GM23338 (cell line): ENCODE data around the gene QRICH2. TPM values are rescaled to one million over a fixed set of nuclear protein-coding genes. Genes with fewer than 3 reads are reported as not detected.

Experiments
- ATAC-seq: fragments of 200-7000 bp; cut with Tn5 transposase; 3 replicates; pipeline ENCODE4 v1.9.1; 2020
- DNase-seq: peaks from one replicate; pipeline ENCODE4 v3.0.0-alpha.2; 2015; ENCODE audit warnings: low spot score
- H2AFZ ChIP-seq: fragments of 200-600 bp; sonication (generic); 2 replicates; pipeline ENCODE4 v1.8.0; 2016; ENCODE audit warnings: antibody characterized with exemption, mild to moderate bottlenecking, moderate library complexity
- H3F3A ChIP-seq: fragments of 200-600 bp; sonication (generic); replicated peaks from 2 replicates; pipeline ENCODE4 v1.8.0; 2017; ENCODE audit warnings: antibody characterized with exemption, mixed run types, low read depth
- H3K27ac ChIP-seq: fragments of 200-600 bp; sonication (generic); 2 replicates; pipeline ENCODE4 v1.6.1; 2016; ENCODE audit warnings: low read depth
- H3K27me3 ChIP-seq: fragments of 200-600 bp; sonication (generic); 2 replicates; pipeline ENCODE4 v1.8.0; 2016; ENCODE audit warnings: mild to moderate bottlenecking, mixed run types, moderate library complexity; ENCODE audit not compliant: insufficient read depth
- H3K36me3 ChIP-seq: fragments of 200-600 bp; sonication (generic); 2 replicates; pipeline ENCODE4 v1.8.0; 2016; ENCODE audit warnings: mild to moderate bottlenecking; ENCODE audit not compliant: insufficient read depth
- H3K4me1 ChIP-seq: fragments of 200-600 bp; sonication (generic); 2 replicates; pipeline ENCODE4 v1.8.0; 2016; ENCODE audit warnings: mild to moderate bottlenecking, moderate library complexity; ENCODE audit not compliant: insufficient read depth
- H3K4me2 ChIP-seq: fragments of 200-600 bp; sonication (generic); 2 replicates; pipeline ENCODE4 v1.7.1; 2017; ENCODE audit warnings: mixed run types
- H3K4me3 ChIP-seq: fragments of 200-600 bp; sonication (generic); 2 replicates; pipeline ENCODE4 v1.6.1; 2016; ENCODE audit warnings: mixed run types
- H3K79me2 ChIP-seq: fragments of 200-600 bp; sonication (generic); replicated peaks from 2 replicates; pipeline ENCODE4 v1.8.0; 2017; ENCODE audit warnings: mild to moderate bottlenecking; ENCODE audit not compliant: insufficient read depth
- H3K9me2 ChIP-seq: fragments of 200-600 bp; sonication (generic); 2 replicates; pipeline ENCODE4 v1.8.0; 2017; ENCODE audit not compliant: insufficient read depth
- H4K20me1 ChIP-seq: fragments of 200-600 bp; sonication (generic); replicated peaks from 2 replicates; pipeline ENCODE4 v1.8.0; 2017; ENCODE audit warnings: mild to moderate bottlenecking; ENCODE audit not compliant: insufficient read depth
- H3K27ac Mint-ChIP-seq: 2 replicates; pipeline ENCODE4 v1.8.0; 2020; ENCODE audit warnings: inconsistent platforms, mild to moderate bottlenecking, moderate library complexity, mixed read lengths
- H3K27me3 Mint-ChIP-seq: 3 replicates; pipeline ENCODE4 v1.8.0; 2022; ENCODE audit warnings: low read depth, mild to moderate bottlenecking, moderate library complexity, mixed read lengths, inconsistent platforms; ENCODE audit not compliant: insufficient read depth, poor library complexity
- H3K36me3 Mint-ChIP-seq: 3 replicates; pipeline ENCODE4 v1.8.0; 2021; ENCODE audit warnings: low read depth, mild to moderate bottlenecking, inconsistent platforms, moderate library complexity, mixed read lengths
- H3K4me1 Mint-ChIP-seq: 3 replicates; pipeline ENCODE4 v1.8.0; 2020; ENCODE audit warnings: mild to moderate bottlenecking, inconsistent platforms, mixed read lengths
- H3K4me3 Mint-ChIP-seq: 3 replicates; pipeline ENCODE4 v1.8.0; 2021; ENCODE audit warnings: moderate library complexity, mild to moderate bottlenecking, inconsistent platforms, mixed read lengths
- H3K9me3 Mint-ChIP-seq: 3 replicates; pipeline ENCODE4 v1.8.0; 2020; ENCODE audit warnings: moderate library complexity, mild to moderate bottlenecking, inconsistent platforms, mixed read lengths
- EZH2 ChIP-seq: fragments of 200-600 bp; sonication (generic); IDR thresholded peaks from one replicate; pipeline ENCODE4 v1.8.0; 2017; ENCODE audit warnings: antibody characterized with exemption, mild to moderate bottlenecking, low read depth; ENCODE audit not compliant: unreplicated experiment
- POLR2AphosphoS5 ChIP-seq: IDR thresholded peaks from 2 replicates; pipeline ENCODE4 v1.6.1; 2016; ENCODE audit warnings: antibody characterized with exemption, low read depth
- ZNF331 ChIP-seq: fragments of 250-450 bp; sonication (Bioruptor Pico); IDR thresholded peaks from 2 replicates; pipeline ENCODE4 v1.5.0; 2020; ENCODE audit warnings: low read depth, mild to moderate bottlenecking, moderate library complexity
- polyA plus RNA-seq: library from polyadenylated mRNA; unstranded; fragments of >200 nt; fragmentation: Nextera tagmentation; extraction: Ambion mirVana; gene quantifications from 2 replicates; pipeline ENCODE4 v1.2.1, GENCODE V29; 2016
- total RNA-seq: library from RNA; depleted of rRNA; stranded (reverse); fragments of >200 nt; shearing (Covaris generic); gene quantifications from 2 replicates; pipeline ENCODE4 v1.2.3, GENCODE V29; 2014
- TF ChIP-seq, protein P1 (sequence below): fragments of 250-450 bp; sonication (Bioruptor Pico); IDR thresholded peaks from 2 replicates; pipeline ENCODE4 v1.5.0; 2020; ENCODE audit warnings: mild to moderate bottlenecking, moderate library complexity

QRICH2 gene
- total and polyA plus RNA-seq, 2 experiments from 2014 or later, result 2.2 to 3.7 TPM

GRCh38 chr17:76240461-76241203 lies 67.4 kb downstream of the QRICH2 start, which contains the start of gene RNF157:
RNF157 (minus strand) TSS chr17:76240493; CDS start chr17:76240240, 253 bp downstream.
- peaks cover 53% of the 10 kb centered on the region for H3K27me3 Mint-ChIP-seq
- no peak within 1 kb of the TSS for H3K27ac ChIP-seq

More at GRCh38 chr17:76240461-76241203, 67.4 kb downstream of the QRICH2 start, which contains the start of gene RNF157:
- H4K20me1 ChIP-seq, result peaks cover 6% of the 10 kb centered on the region; the same call in 1 of the 2 replicates
- H3K9me3 Mint-ChIP-seq, result no peaks in the 10 kb centered on the region
- peak within 1 kb of the TSS; percentile 70 for H3K4me3 ChIP-seq
- no peaks in the 10 kb centered on the region for H3K36me3 ChIP-seq
- peaks cover 11% of the 10 kb centered on the region for H3K4me1 Mint-ChIP-seq
- DNase-seq, result peak; percentile 89
- no peaks in the 10 kb centered on the region for H3K36me3 Mint-ChIP-seq
- peaks cover 59% of the 10 kb centered on the region for H3K27me3 ChIP-seq
- H2AFZ ChIP-seq, result peak within 1 kb of the TSS; percentile 99
- no peak within 1 kb of the TSS for H3K27ac Mint-ChIP-seq
- peak within 1 kb of the TSS; percentile 75 for H3K4me3 Mint-ChIP-seq
- TF ChIP-seq ZNF331 (CRISPR knock-in tag) (no peak), POLR2AphosphoS5 (peak; percentile 60), EZH2 (peak; percentile 47)
- TF ChIP-seq, protein P1, sequence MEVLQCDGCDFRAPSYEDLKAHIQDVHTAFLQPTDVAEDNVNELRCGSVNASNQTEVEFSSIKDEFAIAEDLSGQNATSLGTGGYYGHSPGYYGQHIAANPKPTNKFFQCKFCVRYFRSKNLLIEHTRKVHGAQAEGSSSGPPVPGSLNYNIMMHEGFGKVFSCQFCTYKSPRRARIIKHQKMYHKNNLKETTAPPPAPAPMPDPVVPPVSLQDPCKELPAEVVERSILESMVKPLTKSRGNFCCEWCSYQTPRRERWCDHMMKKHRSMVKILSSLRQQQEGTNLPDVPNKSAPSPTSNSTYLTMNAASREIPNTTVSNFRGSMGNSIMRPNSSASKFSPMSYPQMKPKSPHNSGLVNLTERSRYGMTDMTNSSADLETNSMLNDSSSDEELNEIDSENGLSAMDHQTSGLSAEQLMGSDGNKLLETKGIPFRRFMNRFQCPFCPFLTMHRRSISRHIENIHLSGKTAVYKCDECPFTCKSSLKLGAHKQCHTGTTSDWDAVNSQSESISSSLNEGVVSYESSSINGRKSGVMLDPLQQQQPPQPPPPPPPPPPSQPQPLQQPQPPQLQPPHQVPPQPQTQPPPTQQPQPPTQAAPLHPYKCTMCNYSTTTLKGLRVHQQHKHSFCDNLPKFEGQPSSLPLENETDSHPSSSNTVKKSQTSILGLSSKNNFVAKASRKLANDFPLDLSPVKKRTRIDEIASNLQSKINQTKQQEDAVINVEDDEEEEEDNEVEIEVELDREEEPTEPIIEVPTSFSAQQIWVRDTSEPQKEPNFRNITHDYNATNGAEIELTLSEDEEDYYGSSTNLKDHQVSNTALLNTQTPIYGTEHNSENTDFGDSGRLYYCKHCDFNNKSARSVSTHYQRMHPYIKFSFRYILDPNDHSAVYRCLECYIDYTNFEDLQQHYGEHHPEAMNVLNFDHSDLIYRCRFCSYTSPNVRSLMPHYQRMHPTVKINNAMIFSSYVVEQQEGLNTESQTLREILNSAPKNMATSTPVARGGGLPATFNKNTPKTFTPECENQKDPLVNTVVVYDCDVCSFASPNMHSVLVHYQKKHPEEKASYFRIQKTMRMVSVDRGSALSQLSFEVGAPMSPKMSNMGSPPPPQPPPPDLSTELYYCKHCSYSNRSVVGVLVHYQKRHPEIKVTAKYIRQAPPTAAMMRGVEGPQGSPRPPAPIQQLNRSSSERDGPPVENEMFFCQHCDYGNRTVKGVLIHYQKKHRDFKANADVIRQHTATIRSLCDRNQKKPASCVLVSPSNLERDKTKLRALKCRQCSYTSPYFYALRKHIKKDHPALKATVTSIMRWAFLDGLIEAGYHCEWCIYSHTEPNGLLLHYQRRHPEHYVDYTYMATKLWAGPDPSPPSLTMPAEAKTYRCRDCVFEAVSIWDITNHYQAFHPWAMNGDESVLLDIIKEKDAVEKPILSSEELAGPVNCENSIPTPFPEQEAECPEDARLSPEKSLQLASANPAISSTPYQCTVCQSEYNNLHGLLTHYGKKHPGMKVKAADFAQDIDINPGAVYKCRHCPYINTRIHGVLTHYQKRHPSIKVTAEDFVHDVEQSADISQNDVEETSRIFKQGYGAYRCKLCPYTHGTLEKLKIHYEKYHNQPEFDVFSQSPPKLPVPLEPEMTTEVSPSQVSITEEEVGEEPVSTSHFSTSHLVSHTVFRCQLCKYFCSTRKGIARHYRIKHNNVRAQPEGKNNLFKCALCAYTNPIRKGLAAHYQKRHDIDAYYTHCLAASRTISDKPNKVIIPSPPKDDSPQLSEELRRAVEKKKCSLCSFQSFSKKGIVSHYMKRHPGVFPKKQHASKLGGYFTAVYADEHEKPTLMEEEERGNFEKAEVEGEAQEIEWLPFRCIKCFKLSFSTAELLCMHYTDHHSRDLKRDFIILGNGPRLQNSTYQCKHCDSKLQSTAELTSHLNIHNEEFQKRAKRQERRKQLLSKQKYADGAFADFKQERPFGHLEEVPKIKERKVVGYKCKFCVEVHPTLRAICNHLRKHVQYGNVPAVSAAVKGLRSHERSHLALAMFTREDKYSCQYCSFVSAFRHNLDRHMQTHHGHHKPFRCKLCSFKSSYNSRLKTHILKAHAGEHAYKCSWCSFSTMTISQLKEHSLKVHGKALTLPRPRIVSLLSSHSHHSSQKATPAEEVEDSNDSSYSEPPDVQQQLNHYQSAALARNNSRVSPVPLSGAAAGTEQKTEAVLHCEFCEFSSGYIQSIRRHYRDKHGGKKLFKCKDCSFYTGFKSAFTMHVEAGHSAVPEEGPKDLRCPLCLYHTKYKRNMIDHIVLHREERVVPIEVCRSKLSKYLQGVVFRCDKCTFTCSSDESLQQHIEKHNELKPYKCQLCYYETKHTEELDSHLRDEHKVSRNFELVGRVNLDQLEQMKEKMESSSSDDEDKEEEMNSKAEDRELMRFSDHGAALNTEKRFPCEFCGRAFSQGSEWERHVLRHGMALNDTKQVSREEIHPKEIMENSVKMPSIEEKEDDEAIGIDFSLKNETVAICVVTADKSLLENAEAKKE (CRISPR knock-in tag), result no peak
- H3K9me2 ChIP-seq, result no peaks in the 10 kb centered on the region
- H3K4me2 ChIP-seq, result peak within 1 kb of the TSS; percentile 92
- no peaks in the 10 kb centered on the region for H3F3A ChIP-seq
- ATAC-seq, result peak; percentile 87
- peaks cover 6% of the 10 kb centered on the region for H3K4me1 ChIP-seq
- H3K79me2 ChIP-seq, result no peaks in the 10 kb centered on the region
